Activated CD4-positive, alpha-beta T cell treated with anti-CD3 and anti-CD28 coated beads, Interleukin-2, amount 10 ng/mL, durations not matched to agents 24 days and 14 days (primary cell): ENCODE data around the gene APOLD1. TPM values are rescaled to one million over a fixed set of nuclear protein-coding genes. Genes with fewer than 3 reads are reported as not detected.
"Not testable (repeated sequence)": the region's sequence is repeated elsewhere in the genome, so short reads cannot be mapped to it uniquely, and the experiment has no call there.

Experiments
- DNase-seq: peaks from one replicate; pipeline ENCODE4 v3.0.0; 2022
- H3K27ac Mint-ChIP-seq: one replicate; pipeline ENCODE4 v1.8.0; 2022; ENCODE audit warnings: mild to moderate bottlenecking, mixed read lengths
- H3K27me3 Mint-ChIP-seq: one replicate; pipeline ENCODE4 v1.8.0; 2022; ENCODE audit warnings: mixed read lengths
- H3K36me3 Mint-ChIP-seq: one replicate; pipeline ENCODE4 v1.8.0; 2022; ENCODE audit warnings: low read depth, mild to moderate bottlenecking, mixed read lengths
- H3K4me1 Mint-ChIP-seq: one replicate; pipeline ENCODE4 v1.8.0; 2021; ENCODE audit warnings: mixed read lengths
- H3K4me3 Mint-ChIP-seq: one replicate; pipeline ENCODE4 v1.8.0; 2022; ENCODE audit warnings: mild to moderate bottlenecking, moderate library complexity, mixed read lengths
- H3K9me3 Mint-ChIP-seq: one replicate; pipeline ENCODE4 v1.8.0; 2021; ENCODE audit warnings: mixed read lengths
- intact Hi-C: fragments of 100-400 bp; cut with micrococcal nuclease; formaldehyde crosslinking; loops from one replicate; pipeline ENCODE4 v1.15.1; 2023
- total RNA-seq: library from RNA; stranded (reverse); gene quantifications from 2 replicates; pipeline ENCODE4 v1.2.3, GENCODE V29; 2022

The APOLD1 gene
- total RNA-seq, 1 donor from 2014 or later, result 5.2 TPM

- Mint-ChIP-seq H3K4me1 (peaks cover 14% of the 10 kb centered on the region), H3K27ac (no peak overlapping the region), H3K9me3 (no peaks in the 10 kb centered on the region), H3K4me3 (no peak overlapping the region), H3K27me3 (no peaks in the 10 kb centered on the region), H3K36me3 (peaks cover 58% of the 10 kb centered on the region)
- intact Hi-C loops, result no loop called here
- DNase-seq, result no peak
These were observed 37.4 kb downstream of the APOLD1 start for GRCh38 chr12:12822886-12823285.

- peaks cover 14% of the 10 kb centered on the region for H3K4me1 Mint-ChIP-seq
- intact Hi-C loops, result no loop called here
- H3K4me3 Mint-ChIP-seq, result no peak overlapping the region
- no peak for DNase-seq
- H3K27me3 Mint-ChIP-seq, result no peaks in the 10 kb centered on the region
- peaks cover 60% of the 10 kb centered on the region for H3K36me3 Mint-ChIP-seq
- H3K27ac Mint-ChIP-seq, result no peak overlapping the region
- H3K9me3 Mint-ChIP-seq, result no peaks in the 10 kb centered on the region
These were observed 37.8 kb downstream of the APOLD1 start for GRCh38 chr12:12823300-12823699.

GRCh38 chr12:12823811-12824210, 38.4 kb downstream of the APOLD1 start:
- no peak for DNase-seq
- no peak overlapping the region for H3K27ac Mint-ChIP-seq
- peaks cover 63% of the 10 kb centered on the region for H3K36me3 Mint-ChIP-seq
- H3K4me1 Mint-ChIP-seq, result peaks cover 10% of the 10 kb centered on the region
- H3K4me3 Mint-ChIP-seq, result no peak overlapping the region
- no peaks in the 10 kb centered on the region for H3K27me3 Mint-ChIP-seq
- intact Hi-C loops, result no loop called here
- no peaks in the 10 kb centered on the region for H3K9me3 Mint-ChIP-seq

GRCh38 chr12:12835378-12836146, 50.1 kb downstream of the APOLD1 start:
- H3K4me3 Mint-ChIP-seq, result no peak overlapping the region
- H3K4me1 Mint-ChIP-seq, result peaks cover 32% of the 10 kb centered on the region
- peaks cover 49% of the 10 kb centered on the region for H3K36me3 Mint-ChIP-seq
- no peaks in the 10 kb centered on the region for H3K27me3 Mint-ChIP-seq
- no peak for DNase-seq
- peak overlapping the region; percentile 16 for H3K27ac Mint-ChIP-seq
- intact Hi-C loops, result loop anchor here (2.0 to 5.0 kb wide), 2 partner anchors 47 to 377 kb away; no protein-coding TSS in a partner anchor
- no peaks in the 10 kb centered on the region for H3K9me3 Mint-ChIP-seq

- H3K27me3 Mint-ChIP-seq, result no peaks in the 10 kb centered on the region
- H3K36me3 Mint-ChIP-seq, result peaks cover 47% of the 10 kb centered on the region
- H3K4me3 Mint-ChIP-seq, result no peak overlapping the region
- H3K4me1 Mint-ChIP-seq, result peaks cover 32% of the 10 kb centered on the region
- H3K9me3 Mint-ChIP-seq, result no peaks in the 10 kb centered on the region
- no peak for DNase-seq
- H3K27ac Mint-ChIP-seq, result no peak overlapping the region
- intact Hi-C loops, result loop anchor here (2.0 to 5.0 kb wide), 2 partner anchors 48 to 376 kb away; no protein-coding TSS in a partner anchor
These were observed 51.1 kb downstream of the APOLD1 start for GRCh38 chr12:12836571-12836970.

GRCh38 chr12:12837025-12837812, 51.8 kb downstream of the APOLD1 start:
- no peaks in the 10 kb centered on the region for H3K27me3 Mint-ChIP-seq
- H3K27ac Mint-ChIP-seq, result peak overlapping the region; percentile 77
- H3K36me3 Mint-ChIP-seq, result peaks cover 42% of the 10 kb centered on the region
- peak; percentile 75 for DNase-seq
- H3K4me3 Mint-ChIP-seq, result no peak overlapping the region
- intact Hi-C loops, result loop anchor here (1.0 to 5.0 kb wide), 3 partner anchors 48 to 375 kb away; no protein-coding TSS in a partner anchor
- H3K4me1 Mint-ChIP-seq, result peaks cover 32% of the 10 kb centered on the region
- H3K9me3 Mint-ChIP-seq, result no peaks in the 10 kb centered on the region

- no peak for DNase-seq
- peaks cover 32% of the 10 kb centered on the region for H3K4me1 Mint-ChIP-seq
- H3K27ac Mint-ChIP-seq, result peak overlapping the region; percentile 70
- H3K4me3 Mint-ChIP-seq, result no peak overlapping the region
- no peaks in the 10 kb centered on the region for H3K27me3 Mint-ChIP-seq
- intact Hi-C loops, result loop anchor here (1.0 to 5.0 kb wide), 3 partner anchors 49 to 375 kb away; no protein-coding TSS in a partner anchor
- no peaks in the 10 kb centered on the region for H3K9me3 Mint-ChIP-seq
- peaks cover 39% of the 10 kb centered on the region for H3K36me3 Mint-ChIP-seq
These were observed 52.3 kb downstream of the APOLD1 start for GRCh38 chr12:12837813-12838153.

GRCh38 chr12:12839003-12839395, 53.5 kb downstream of the APOLD1 start:
- intact Hi-C loops, result loop anchor here (5.0 kb wide), 1 partner anchor 373 kb away; no protein-coding TSS in a partner anchor
- no peaks in the 10 kb centered on the region for H3K9me3 Mint-ChIP-seq

GRCh38 chr12:12839439-12839838, 54.0 kb downstream of the APOLD1 start:
- H3K36me3 Mint-ChIP-seq, result peaks cover 28% of the 10 kb centered on the region
- H3K27ac Mint-ChIP-seq, result peak overlapping the region; percentile 73
- H3K4me1 Mint-ChIP-seq, result peaks cover 24% of the 10 kb centered on the region
- intact Hi-C loops, result loop anchor here (5.0 kb wide), 1 partner anchor 373 kb away; no protein-coding TSS in a partner anchor
- not testable (repeated sequence) for H3K9me3 Mint-ChIP-seq, H3K4me3 Mint-ChIP-seq, H3K27me3 Mint-ChIP-seq, DNase-seq

More at GRCh38 chr12:12839003-12839395, 53.5 kb downstream of the APOLD1 start:
- Mint-ChIP-seq H3K4me3 (peak overlapping the region; percentile 18), H3K36me3 (peaks cover 28% of the 10 kb centered on the region), H3K4me1 (peaks cover 24% of the 10 kb centered on the region), H3K27ac (peak overlapping the region; percentile 73), H3K27me3 (no peaks in the 10 kb centered on the region)
- DNase-seq, result no peak

- H3K36me3 Mint-ChIP-seq, result peaks cover 28% of the 10 kb centered on the region
- no peaks in the 10 kb centered on the region for H3K9me3 Mint-ChIP-seq
- intact Hi-C loops, result loop anchor here (5.0 kb wide), 1 partner anchor 372 kb away; no protein-coding TSS in a partner anchor
- no peak for DNase-seq
- H3K4me3 Mint-ChIP-seq, result no peak overlapping the region
- peaks cover 24% of the 10 kb centered on the region for H3K4me1 Mint-ChIP-seq
- peak overlapping the region; percentile 18 for H3K27ac Mint-ChIP-seq
- H3K27me3 Mint-ChIP-seq, result no peaks in the 10 kb centered on the region
These were observed 54.6 kb downstream of the APOLD1 start for GRCh38 chr12:12839873-12840579.

- Mint-ChIP-seq H3K4me3 (no peak overlapping the region), H3K27me3 (no peaks in the 10 kb centered on the region), H3K4me1 (peaks cover 24% of the 10 kb centered on the region), H3K36me3 (peaks cover 25% of the 10 kb centered on the region), H3K27ac (no peak overlapping the region), H3K9me3 (no peaks in the 10 kb centered on the region)
- intact Hi-C loops, result no loop called here
- no peak for DNase-seq
These were observed 55.1 kb downstream of the APOLD1 start for GRCh38 chr12:12840580-12840899.
